DOHH2 (cell line): ENCODE results near the gene COLEC12.

ENCODE experiments used
- EZH2phosphoT487 ChIP-seq: fragments of 200-600 bp; sonication (generic); IDR thresholded peaks from 2 replicates; pipeline ENCODE4 v1.6.1; 2017; ENCODE audit warnings: borderline replicate concordance, mild to moderate bottlenecking, antibody characterized with exemption, low read length, moderate library complexity, mixed read lengths
- TF ChIP-seq, protein P1 (sequence below): fragments of 200-600 bp; sonication (generic); IDR thresholded peaks from one replicate; pipeline ENCODE4 v1.5.1; 2014; ENCODE audit warnings: antibody characterized with exemption, mild to moderate bottlenecking, low read depth, low read length; ENCODE audit not compliant: poor library complexity, severe bottlenecking

DNA sequence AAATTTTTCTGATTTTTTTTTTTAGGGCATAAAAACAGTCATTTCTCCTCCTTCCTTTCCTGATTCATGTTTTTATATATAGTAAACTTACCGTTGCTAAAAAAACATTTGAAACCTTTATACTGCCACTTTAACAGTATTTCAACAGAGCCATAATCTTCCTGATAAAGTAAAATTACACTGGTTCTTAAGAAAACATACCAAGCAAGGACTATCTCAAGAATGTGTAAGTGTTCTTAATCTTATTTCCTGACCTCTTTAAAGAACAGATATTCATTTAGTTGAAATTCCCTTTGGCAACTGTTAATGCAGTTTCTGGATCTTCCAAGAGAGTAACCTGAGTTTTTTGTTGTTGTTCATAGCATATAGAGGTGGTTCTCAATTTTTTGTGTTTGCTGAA, 26.6 kb upstream of the COLEC12 start:
- TF ChIP-seq, protein P1, sequence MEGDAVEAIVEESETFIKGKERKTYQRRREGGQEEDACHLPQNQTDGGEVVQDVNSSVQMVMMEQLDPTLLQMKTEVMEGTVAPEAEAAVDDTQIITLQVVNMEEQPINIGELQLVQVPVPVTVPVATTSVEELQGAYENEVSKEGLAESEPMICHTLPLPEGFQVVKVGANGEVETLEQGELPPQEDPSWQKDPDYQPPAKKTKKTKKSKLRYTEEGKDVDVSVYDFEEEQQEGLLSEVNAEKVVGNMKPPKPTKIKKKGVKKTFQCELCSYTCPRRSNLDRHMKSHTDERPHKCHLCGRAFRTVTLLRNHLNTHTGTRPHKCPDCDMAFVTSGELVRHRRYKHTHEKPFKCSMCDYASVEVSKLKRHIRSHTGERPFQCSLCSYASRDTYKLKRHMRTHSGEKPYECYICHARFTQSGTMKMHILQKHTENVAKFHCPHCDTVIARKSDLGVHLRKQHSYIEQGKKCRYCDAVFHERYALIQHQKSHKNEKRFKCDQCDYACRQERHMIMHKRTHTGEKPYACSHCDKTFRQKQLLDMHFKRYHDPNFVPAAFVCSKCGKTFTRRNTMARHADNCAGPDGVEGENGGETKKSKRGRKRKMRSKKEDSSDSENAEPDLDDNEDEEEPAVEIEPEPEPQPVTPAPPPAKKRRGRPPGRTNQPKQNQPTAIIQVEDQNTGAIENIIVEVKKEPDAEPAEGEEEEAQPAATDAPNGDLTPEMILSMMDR = no peak
- TF ChIP-seq EZH2phosphoT487 = no peak
